SK-N-SH (cell line): Measurements from ENCODE around the gene NT5DC2.

ENCODE experiments used
- CTCF ChIP-seq: fragments of 200-600 bp; sonication (generic); IDR thresholded peaks from 2 replicates; pipeline ENCODE4 v1.6.1; 2017; ENCODE audit warnings: antibody characterized with exemption, mild to moderate bottlenecking, moderate library complexity
- EP300 ChIP-seq, 2 experiments: IDR thresholded peaks; 2 replicates each; pipeline versions ENCODE4 v1.4.0 to v1.6.1; 2012; ENCODE audit warnings: borderline replicate concordance in 1 of 2, low read depth in 1 of 2, low read length in 1 of 2
- FOXJ3 ChIP-seq: sonication (generic); formaldehyde crosslinking; IDR thresholded peaks from 2 replicates; pipeline ENCODE4 v1.5.1; 2020; ENCODE audit warnings: mild to moderate bottlenecking, missing genetic modification reagents
- GABPA ChIP-seq: IDR thresholded peaks from 2 replicates; pipeline ENCODE4 v1.4.0; 2012; ENCODE audit warnings: low read depth, mild to moderate bottlenecking
- POLR2AphosphoS5 ChIP-seq: IDR thresholded peaks from 2 replicates; pipeline ENCODE4 v1.6.1; 2012; ENCODE audit warnings: low read depth, low read length
- RAD21 ChIP-seq: IDR thresholded peaks from 2 replicates; pipeline ENCODE4 v1.6.1; 2012; ENCODE audit warnings: mild to moderate bottlenecking, low read length
- RCOR1 ChIP-seq: fragments of 150-350 bp; IDR thresholded peaks from 2 replicates; pipeline ENCODE4 v1.6.1; 2017; ENCODE audit warnings: antibody characterized with exemption, low read length
- RXRA ChIP-seq: IDR thresholded peaks from 2 replicates; pipeline ENCODE4 v1.4.0; 2012; ENCODE audit warnings: low read depth, mild to moderate bottlenecking, borderline replicate concordance
- SMC3 ChIP-seq: IDR thresholded peaks from 2 replicates; pipeline ENCODE4 v1.6.1; 2012; ENCODE audit warnings: low read depth, low read length, improper control_type of control experiment
- TAF1 ChIP-seq: IDR thresholded peaks from 2 replicates; pipeline ENCODE4 v1.6.1; 2012; ENCODE audit warnings: low read depth, mild to moderate bottlenecking, low read length, moderate library complexity, borderline replicate concordance
- TF ChIP-seq, protein P1 (sequence below): IDR thresholded peaks from 2 replicates; pipeline ENCODE4 v1.4.0; 2012; ENCODE audit warnings: low read depth, borderline replicate concordance

DNA sequence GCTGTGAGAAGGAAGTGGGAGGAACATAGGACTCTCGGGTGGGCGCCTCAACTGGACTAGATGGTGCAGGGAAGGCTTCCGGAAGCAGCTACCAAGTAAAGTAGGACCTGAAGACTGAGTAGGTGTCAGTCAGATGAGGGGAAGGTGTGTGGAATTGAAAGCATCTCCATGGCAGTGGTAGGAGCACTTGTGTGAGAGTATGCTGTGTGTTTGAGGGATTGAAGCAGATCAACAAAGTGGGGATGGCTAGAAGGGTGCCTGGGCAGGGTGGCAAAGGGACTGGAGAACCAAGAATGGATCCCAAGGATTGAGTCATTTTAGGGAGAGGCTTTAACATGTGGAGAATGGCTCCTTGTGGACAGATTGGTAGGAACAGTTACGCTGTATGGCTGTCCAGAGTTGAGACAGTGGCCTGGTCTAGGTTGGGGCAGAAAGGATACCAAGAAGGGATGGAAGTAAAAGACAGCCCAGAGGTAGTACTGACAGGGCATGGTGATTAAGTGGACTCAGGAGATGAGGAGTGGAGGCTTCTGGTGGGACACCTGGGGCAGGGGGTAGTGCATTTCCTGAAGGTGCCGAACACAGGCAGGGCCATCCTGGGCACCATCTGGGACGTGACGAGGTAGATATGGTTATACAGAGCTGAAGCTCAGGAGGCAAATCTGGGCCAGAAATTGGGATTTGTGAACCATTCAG, 4.2 kb upstream of the NT5DC2 start:
- no peak for TF ChIP-seq RCOR1
- TF ChIP-seq EP300 (IDR thresholded peaks at IDR 0.05; ENCODE audit: borderline replicate concordance in 1 of 2, low read depth in 1 of 2, low read length in 1 of 2) = no peak
- no peak for TF ChIP-seq SMC3
- TF ChIP-seq POLR2AphosphoS5 = no peak
- TF ChIP-seq RXRA = no peak
- no peak for TF ChIP-seq CTCF
- TF ChIP-seq GABPA = no peak
- TF ChIP-seq, protein P1, sequence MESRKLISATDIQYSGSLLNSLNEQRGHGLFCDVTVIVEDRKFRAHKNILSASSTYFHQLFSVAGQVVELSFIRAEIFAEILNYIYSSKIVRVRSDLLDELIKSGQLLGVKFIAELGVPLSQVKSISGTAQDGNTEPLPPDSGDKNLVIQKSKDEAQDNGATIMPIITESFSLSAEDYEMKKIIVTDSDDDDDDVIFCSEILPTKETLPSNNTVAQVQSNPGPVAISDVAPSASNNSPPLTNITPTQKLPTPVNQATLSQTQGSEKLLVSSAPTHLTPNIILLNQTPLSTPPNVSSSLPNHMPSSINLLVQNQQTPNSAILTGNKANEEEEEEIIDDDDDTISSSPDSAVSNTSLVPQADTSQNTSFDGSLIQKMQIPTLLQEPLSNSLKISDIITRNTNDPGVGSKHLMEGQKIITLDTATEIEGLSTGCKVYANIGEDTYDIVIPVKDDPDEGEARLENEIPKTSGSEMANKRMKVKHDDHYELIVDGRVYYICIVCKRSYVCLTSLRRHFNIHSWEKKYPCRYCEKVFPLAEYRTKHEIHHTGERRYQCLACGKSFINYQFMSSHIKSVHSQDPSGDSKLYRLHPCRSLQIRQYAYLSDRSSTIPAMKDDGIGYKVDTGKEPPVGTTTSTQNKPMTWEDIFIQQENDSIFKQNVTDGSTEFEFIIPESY = no peak
- no peak for TF ChIP-seq TAF1
- TF ChIP-seq FOXJ3 = no peak
- no peak for TF ChIP-seq RAD21
